Thyroid gland (tissue), 4 donors: ENCODE data around the gene CYP21A2. TPM values are rescaled to one million over a fixed set of nuclear protein-coding genes. Genes with fewer than 3 reads are reported as not detected.
"Not testable (repeated sequence)": the region's sequence is repeated elsewhere in the genome, so short reads cannot be mapped to it uniquely, and the experiment has no call there.

Experiments
- DNase-seq, 2 donors: peaks; one replicate each; pipeline ENCODE4 v3.0.0-alpha.2; 2019
- H3K27ac ChIP-seq, 3 donors: fragments of 200-600 bp; sonication (generic); 1 replicate in 2 of 3; 2 replicates in 1 of 3; pipeline ENCODE4 v1.5.1; 2016 to 2019; ENCODE audit warnings: mild to moderate bottlenecking in 1 of 3, moderate library complexity in 1 of 3
- H3K27me3 ChIP-seq: fragments of 200-600 bp; sonication (generic); one replicate; pipeline ENCODE4 v1.5.1; 2019
- H3K36me3 ChIP-seq, 2 donors: fragments of 200-600 bp; sonication (generic); one replicate each; pipeline ENCODE4 v1.5.1; 2016 to 2019
- H3K4me1 ChIP-seq, 2 donors: fragments of 200-600 bp; sonication (generic); one replicate each; pipeline ENCODE4 v1.5.1; 2017 to 2019
- H3K4me3 ChIP-seq, 3 donors: fragments of 200-600 bp; sonication (generic); replicated peaks in 1 of 3; 1 replicate in 2 of 3; 2 replicates in 1 of 3; pipeline ENCODE4 v1.5.1; 2016; ENCODE audit warnings: mild to moderate bottlenecking in 1 of 3
- H3K9me3 ChIP-seq: fragments of 200-600 bp; sonication (generic); one replicate; pipeline ENCODE4 v1.5.1; 2017
- POLR2A ChIP-seq, 2 donors: fragments of 450-650 bp; IDR thresholded peaks; one replicate each; pipeline ENCODE4 v1.6.1; 2017; ENCODE audit warnings: antibody characterized with exemption in 2 of 2, mild to moderate bottlenecking in 2 of 2, moderate library complexity in 1 of 2
- WGBS, 2 donors: methylation state at CpG; one replicate each; pipeline ENCODE4 v1.1.5; 2017; 5-methylcytosine and 5-hydroxymethylcytosine counted together
- intact Hi-C: fragments of 100-400 bp; cut with DNase I; formaldehyde crosslinking; loops from one replicate; pipeline ENCODE4 v1.15.1; 2023
- total RNA-seq, 4 donors: library from RNA; depleted of rRNA; stranded (reverse); fragments of >200 nt; gene quantifications; one replicate each; pipeline ENCODE4 v1.2.3, GENCODE V29; 2016
- TF ChIP-seq, protein P1 (sequence below), 6 experiments: fragments of 200-600 bp in 3 of 6; fragments of 450-650 bp in 3 of 6; sonication (generic) in 3 of 6; IDR thresholded peaks; one replicate each; pipeline ENCODE4 v1.5.1; 2016 to 2019; ENCODE audit warnings: antibody characterized with exemption in 6 of 6, mild to moderate bottlenecking in 2 of 6, inconsistent platforms in 1 of 6, moderate library complexity in 1 of 6

CYP21A2 gene
- total RNA-seq, 4 donors from 2014 or later: 0.24 to 1.7 (median 0.33) TPM; not detected in 1

DNA sequence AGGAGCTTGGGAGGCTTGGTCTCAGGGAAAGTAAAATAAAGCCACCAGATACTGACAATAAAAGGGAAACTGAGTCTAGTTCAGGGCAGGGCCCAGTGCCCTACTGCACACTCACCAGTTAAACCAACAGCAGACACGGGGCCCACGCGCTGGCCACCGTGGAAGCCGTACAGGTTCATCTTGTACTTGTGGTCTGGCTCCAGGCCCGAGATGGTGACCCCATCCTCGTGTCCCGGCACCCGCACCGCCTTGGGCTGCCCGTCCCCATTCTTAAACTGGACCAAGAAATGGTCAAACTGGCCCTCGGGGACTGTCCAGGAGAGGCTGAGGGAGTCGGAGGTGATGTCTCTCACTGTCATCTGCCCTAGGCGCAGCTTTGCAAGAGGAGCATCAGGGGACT is 26.5 kb downstream of the CYP21A2 start:
- H3K4me3 ChIP-seq: no peak overlapping the region
- no peak overlapping the region for H3K27ac ChIP-seq
- peaks cover 0 to 4% of the 10 kb centered on the region in 2 donors for H3K36me3 ChIP-seq
- H3K27me3 ChIP-seq: no peaks in the 10 kb centered on the region
- 86 to 94% methylated on average over 14 of the region's 14 CpGs for WGBS, 2 donors
- intact Hi-C loops: no loop called here
- DNase-seq: no peak
- no peaks in the 10 kb centered on the region for H3K9me3 ChIP-seq
- H3K4me1 ChIP-seq: no peaks in the 10 kb centered on the region
- TF ChIP-seq, protein P1, sequence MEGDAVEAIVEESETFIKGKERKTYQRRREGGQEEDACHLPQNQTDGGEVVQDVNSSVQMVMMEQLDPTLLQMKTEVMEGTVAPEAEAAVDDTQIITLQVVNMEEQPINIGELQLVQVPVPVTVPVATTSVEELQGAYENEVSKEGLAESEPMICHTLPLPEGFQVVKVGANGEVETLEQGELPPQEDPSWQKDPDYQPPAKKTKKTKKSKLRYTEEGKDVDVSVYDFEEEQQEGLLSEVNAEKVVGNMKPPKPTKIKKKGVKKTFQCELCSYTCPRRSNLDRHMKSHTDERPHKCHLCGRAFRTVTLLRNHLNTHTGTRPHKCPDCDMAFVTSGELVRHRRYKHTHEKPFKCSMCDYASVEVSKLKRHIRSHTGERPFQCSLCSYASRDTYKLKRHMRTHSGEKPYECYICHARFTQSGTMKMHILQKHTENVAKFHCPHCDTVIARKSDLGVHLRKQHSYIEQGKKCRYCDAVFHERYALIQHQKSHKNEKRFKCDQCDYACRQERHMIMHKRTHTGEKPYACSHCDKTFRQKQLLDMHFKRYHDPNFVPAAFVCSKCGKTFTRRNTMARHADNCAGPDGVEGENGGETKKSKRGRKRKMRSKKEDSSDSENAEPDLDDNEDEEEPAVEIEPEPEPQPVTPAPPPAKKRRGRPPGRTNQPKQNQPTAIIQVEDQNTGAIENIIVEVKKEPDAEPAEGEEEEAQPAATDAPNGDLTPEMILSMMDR (IDR thresholded peaks at IDR 0.05): no peak
- no peak for TF ChIP-seq POLR2A (IDR thresholded peaks at IDR 0.05)

DNA sequence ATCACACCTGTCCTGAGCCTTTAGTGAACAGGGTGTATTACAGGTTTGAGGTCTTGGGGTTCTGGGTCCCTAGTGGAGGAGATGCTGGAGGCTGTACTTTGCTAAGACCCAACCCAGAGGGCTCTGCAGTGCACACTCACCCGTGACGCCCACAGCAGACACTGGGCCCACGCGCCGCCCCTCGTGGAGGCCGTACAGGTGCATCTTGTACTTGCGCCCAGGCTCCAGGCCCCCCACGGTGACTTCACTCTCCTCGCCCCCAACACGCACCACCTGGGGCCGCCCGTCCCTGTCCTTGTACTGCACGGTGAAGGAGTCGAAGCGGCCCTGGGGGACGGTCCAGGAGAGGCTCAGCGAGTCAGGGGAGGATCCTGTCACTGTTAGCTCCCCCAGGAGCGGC is 29.3 kb downstream of the CYP21A2 start:
- H3K4me3 ChIP-seq, DNase-seq, H3K36me3 ChIP-seq, H3K27ac ChIP-seq, H3K9me3 ChIP-seq, intact Hi-C loops, H3K27me3 ChIP-seq, H3K4me1 ChIP-seq: not testable (repeated sequence)
- WGBS, 2 donors: 86 to 88% methylated on average over 14 to 19 of the region's 19 CpGs

DNA sequence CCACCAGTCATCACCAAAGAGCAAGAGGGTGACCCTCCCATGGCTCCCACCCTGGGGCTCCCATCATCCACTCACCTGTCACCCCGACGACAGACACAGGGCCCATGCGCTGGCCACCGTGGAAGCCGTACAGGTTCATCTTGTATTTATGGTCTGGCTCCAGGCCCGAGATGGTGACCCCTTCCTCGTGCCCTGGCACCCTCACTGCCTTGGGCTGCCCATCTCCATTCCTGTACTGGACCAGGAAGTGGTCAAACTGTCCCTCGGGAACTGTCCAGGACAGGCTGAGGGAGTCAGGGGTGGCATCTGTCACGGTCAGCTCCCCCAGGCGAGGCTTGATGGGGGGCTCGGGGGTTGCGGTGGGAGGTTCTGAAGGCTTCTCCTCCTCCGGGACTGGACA is 30.1 kb downstream of the CYP21A2 start:
- H3K9me3 ChIP-seq, H3K27ac ChIP-seq, H3K27me3 ChIP-seq, intact Hi-C loops, H3K4me3 ChIP-seq, DNase-seq, H3K4me1 ChIP-seq, H3K36me3 ChIP-seq: not testable (repeated sequence)
- 87 to 90% methylated on average over 12 to 13 of the region's 13 CpGs for WGBS, 2 donors

DNA sequence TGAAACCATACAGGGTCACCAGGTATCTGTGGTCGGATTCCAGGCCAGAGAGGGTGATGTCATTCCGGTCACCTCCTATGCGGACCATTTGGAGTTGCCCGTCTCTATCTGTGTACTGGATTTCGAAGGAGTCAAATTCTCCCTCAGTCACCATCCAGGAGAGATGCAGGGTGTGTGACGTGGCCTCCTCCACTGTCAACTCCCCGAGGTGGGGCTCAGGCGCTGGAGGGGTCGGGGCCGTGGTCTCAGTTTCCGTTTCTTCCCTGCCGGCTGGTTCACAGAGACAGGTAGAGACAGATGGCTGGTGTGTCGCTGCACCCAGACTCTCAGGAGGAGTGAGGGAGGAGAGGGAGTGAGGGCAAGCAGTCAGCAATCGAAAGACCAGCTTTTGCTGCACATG is 30.7 kb downstream of the CYP21A2 start:
- H3K27ac ChIP-seq: no peak overlapping the region
- intact Hi-C loops: no loop called here
- H3K4me1 ChIP-seq: no peaks in the 10 kb centered on the region
- H3K9me3 ChIP-seq: no peaks in the 10 kb centered on the region
- no peaks in the 10 kb centered on the region for H3K27me3 ChIP-seq
- 88 to 90% methylated on average over 6 to 14 of the region's 14 CpGs for WGBS, 2 donors
- DNase-seq: no peak
- H3K36me3 ChIP-seq: peaks cover 0 to 3% of the 10 kb centered on the region in 2 donors
- TF ChIP-seq, protein P1 (IDR thresholded peaks at IDR 0.05): no peak
- no peak for TF ChIP-seq POLR2A (IDR thresholded peaks at IDR 0.05)
- H3K4me3 ChIP-seq: no peak overlapping the region

DNA sequence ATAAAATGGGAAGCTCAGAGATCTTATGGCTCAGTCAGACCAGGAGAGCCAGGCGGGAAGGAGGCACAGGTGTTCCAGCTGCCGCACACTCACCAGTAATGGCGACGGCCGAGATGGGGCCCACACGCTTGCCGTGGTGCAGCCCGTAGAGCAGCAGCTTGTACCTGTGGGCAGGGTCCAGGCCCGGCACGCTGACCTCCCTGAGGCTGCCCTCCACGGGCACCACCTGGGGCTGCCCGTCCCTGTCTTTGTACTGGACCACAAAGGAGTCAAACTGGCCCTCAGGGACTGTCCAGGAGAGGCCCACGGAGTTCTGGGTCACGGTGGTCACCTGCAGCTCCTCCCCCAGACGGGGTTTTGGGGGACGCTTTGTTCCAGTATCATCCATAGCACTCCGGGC is 31.2 kb downstream of the CYP21A2 start:
- no peak overlapping the region for H3K27ac ChIP-seq
- no peaks in the 10 kb centered on the region for H3K4me1 ChIP-seq
- no peaks in the 10 kb centered on the region for H3K9me3 ChIP-seq
- 90% methylated on average over 11 to 14 of the region's 17 CpGs for WGBS, 2 donors
- H3K27me3 ChIP-seq: no peaks in the 10 kb centered on the region
- H3K4me3 ChIP-seq: no peak overlapping the region
- TF ChIP-seq, protein P1 (IDR thresholded peaks at IDR 0.05): no peak
- no peak for TF ChIP-seq POLR2A (IDR thresholded peaks at IDR 0.05)
- no peak for DNase-seq
- intact Hi-C loops: no loop called here
- peaks cover 0 to 3% of the 10 kb centered on the region in 2 donors for H3K36me3 ChIP-seq

DNA sequence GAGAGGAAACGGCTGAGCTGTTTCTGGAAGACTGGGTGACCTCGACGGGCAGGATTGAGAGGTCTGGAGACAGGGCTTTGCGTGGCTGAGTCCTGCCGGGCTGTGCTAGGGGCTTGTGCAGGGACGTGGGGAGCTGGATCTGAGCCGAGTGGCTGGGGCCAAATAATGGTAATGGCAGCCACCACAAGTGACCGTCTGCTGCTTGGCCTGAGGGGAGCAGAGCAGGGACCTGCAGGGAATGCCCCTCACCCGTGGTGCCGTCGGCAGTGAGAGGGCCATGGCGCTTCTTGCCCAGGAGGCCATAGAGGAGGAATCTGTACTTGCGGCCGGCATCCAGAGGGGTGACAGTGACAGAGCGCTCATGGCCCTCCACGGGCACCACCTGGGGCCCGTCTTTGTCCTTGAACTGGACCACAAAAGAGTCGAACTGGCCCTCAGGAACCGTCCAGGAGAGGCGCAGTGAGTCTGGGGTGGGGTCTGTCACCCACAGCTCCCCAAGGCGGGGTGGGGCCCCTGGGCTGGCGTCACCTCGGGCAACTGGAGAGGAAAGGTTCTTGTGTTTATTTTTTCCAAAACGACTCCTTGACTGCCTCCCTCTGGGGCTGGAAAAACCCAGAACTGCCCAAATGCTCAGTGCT is 31.8 kb downstream of the CYP21A2 start:
- intact Hi-C loops: no loop called here
- Histone ChIP-seq H3K36me3 (peaks cover 0 to 3% of the 10 kb centered on the region in 2 donors), H3K9me3 (no peaks in the 10 kb centered on the region), H3K4me1 (no peaks in the 10 kb centered on the region), H3K27ac (no peak overlapping the region), H3K4me3 (no peak overlapping the region), H3K27me3 (no peaks in the 10 kb centered on the region)
- no peak for TF ChIP-seq POLR2A (IDR thresholded peaks at IDR 0.05)
- TF ChIP-seq, protein P1 (IDR thresholded peaks at IDR 0.05): no peak
- DNase-seq: no peak
- 67 to 75% methylated on average over 16 to 24 of the region's 24 CpGs for WGBS, 2 donors
